Trophoblast cell (in vitro differentiated cells and primary cell): Measurements from ENCODE around the gene ATAD3A.

Experiments
- DNase-seq, 2 donors: peaks; one replicate each; pipeline ENCODE4 v3.0.0-alpha.2; 2016
- H2AFZ ChIP-seq: 2 replicates; pipeline ENCODE4 v1.6.1; 2013; ENCODE audit warnings: low read length, moderate library complexity, mild to moderate bottlenecking; ENCODE audit not compliant: insufficient read depth, poor library complexity
- H2AK5ac ChIP-seq: 2 replicates; pipeline ENCODE4 v1.6.1; 2013; ENCODE audit warnings: mild to moderate bottlenecking, low read length
- H2BK120ac ChIP-seq: 2 replicates; pipeline ENCODE4 v1.6.1; 2013; ENCODE audit warnings: low read length, mild to moderate bottlenecking, moderate library complexity; ENCODE audit not compliant: insufficient read depth, poor library complexity
- H2BK12ac ChIP-seq: 2 replicates; pipeline ENCODE4 v1.6.1; 2013; ENCODE audit warnings: mild to moderate bottlenecking, low read length, moderate library complexity
- H2BK5ac ChIP-seq: 2 replicates; pipeline ENCODE4 v1.6.1; 2013; ENCODE audit warnings: low read length, low read depth, moderate library complexity, mild to moderate bottlenecking; ENCODE audit not compliant: poor library complexity
- H3K14ac ChIP-seq: 2 replicates; pipeline ENCODE4 v1.6.1; 2013; ENCODE audit warnings: mild to moderate bottlenecking, low read length
- H3K18ac ChIP-seq: 2 replicates; pipeline ENCODE4 v1.6.1; 2013; ENCODE audit warnings: mild to moderate bottlenecking, low read length
- H3K23ac ChIP-seq: 2 replicates; pipeline ENCODE4 v1.6.1; 2013; ENCODE audit warnings: low read length
- H3K27ac ChIP-seq: 2 replicates; pipeline ENCODE4 v1.5.1; 2013; ENCODE audit warnings: low read depth, mild to moderate bottlenecking, inconsistent platforms, low read length, moderate library complexity
- H3K27me3 ChIP-seq: 2 replicates; pipeline ENCODE4 v1.6.1; 2013; ENCODE audit warnings: inconsistent platforms, mild to moderate bottlenecking, low read length, moderate library complexity; ENCODE audit not compliant: insufficient read depth
- H3K36me3 ChIP-seq, 2 experiments: 1 replicate in 1 of 2; 2 replicates in 1 of 2; pipeline ENCODE4 v1.6.1; 2013; ENCODE audit warnings: low read length in 2 of 2, mild to moderate bottlenecking in 2 of 2, moderate library complexity in 1 of 2; ENCODE audit not compliant: insufficient read depth in 2 of 2, control insufficient read depth in 1 of 2
- H3K4ac ChIP-seq: 2 replicates; pipeline ENCODE4 v1.6.1; 2013; ENCODE audit warnings: low read depth, mild to moderate bottlenecking, low read length, moderate library complexity
- H3K4me1 ChIP-seq, 2 experiments: 1 replicate in 1 of 2; 2 replicates in 1 of 2; pipeline ENCODE4 v1.6.1; 2013; ENCODE audit warnings: low read length in 2 of 2, mild to moderate bottlenecking in 2 of 2, moderate library complexity in 1 of 2; ENCODE audit not compliant: insufficient read depth in 2 of 2, control insufficient read depth in 1 of 2
- H3K4me2 ChIP-seq: 2 replicates; pipeline ENCODE4 v1.6.1; 2013; ENCODE audit warnings: inconsistent platforms, mild to moderate bottlenecking, low read length, moderate library complexity
- H3K4me3 ChIP-seq: 2 replicates; pipeline ENCODE4 v1.5.1; 2013; ENCODE audit warnings: mild to moderate bottlenecking, low read depth, low read length, inconsistent platforms
- H3K79me1 ChIP-seq: one replicate; pipeline ENCODE4 v1.6.1; 2013; ENCODE audit warnings: low read length
- H3K79me2 ChIP-seq: 2 replicates; pipeline ENCODE4 v1.6.1; 2013; ENCODE audit warnings: low read length, mild to moderate bottlenecking; ENCODE audit not compliant: control insufficient read depth, insufficient read depth, poor library complexity
- H3K9ac ChIP-seq: 2 replicates; pipeline ENCODE4 v1.6.1; 2013; ENCODE audit warnings: mild to moderate bottlenecking, low read length
- H3K9me3 ChIP-seq: 2 replicates; pipeline ENCODE4 v1.6.1; 2013; ENCODE audit warnings: low read depth, mild to moderate bottlenecking, control low read depth, inconsistent platforms, low read length; ENCODE audit not compliant: insufficient read depth
- H4K12ac ChIP-seq: 2 replicates; pipeline ENCODE4 v1.6.1; 2013; ENCODE audit warnings: low read depth, mild to moderate bottlenecking, low read length, moderate library complexity
- H4K8ac ChIP-seq: 2 replicates; pipeline ENCODE4 v1.6.1; 2013; ENCODE audit warnings: low read depth, mild to moderate bottlenecking, low read length, moderate library complexity
- H4K91ac ChIP-seq: one replicate; pipeline ENCODE4 v1.6.1; 2013; ENCODE audit warnings: low read depth, mild to moderate bottlenecking, low read length, moderate library complexity
- WGBS: extraction: QIAGEN DNeasy Blood & Tissue Kit; methylation state at CpG from one replicate; pipeline ENCODE4 v1.1.7; 2013; ENCODE audit warnings: missing lambda C conversion rate; ENCODE audit not compliant: insufficient read length, insufficient coverage; ENCODE audit errors: extremely low coverage; 5-methylcytosine and 5-hydroxymethylcytosine counted together

Gene ATAD3A

DNA sequence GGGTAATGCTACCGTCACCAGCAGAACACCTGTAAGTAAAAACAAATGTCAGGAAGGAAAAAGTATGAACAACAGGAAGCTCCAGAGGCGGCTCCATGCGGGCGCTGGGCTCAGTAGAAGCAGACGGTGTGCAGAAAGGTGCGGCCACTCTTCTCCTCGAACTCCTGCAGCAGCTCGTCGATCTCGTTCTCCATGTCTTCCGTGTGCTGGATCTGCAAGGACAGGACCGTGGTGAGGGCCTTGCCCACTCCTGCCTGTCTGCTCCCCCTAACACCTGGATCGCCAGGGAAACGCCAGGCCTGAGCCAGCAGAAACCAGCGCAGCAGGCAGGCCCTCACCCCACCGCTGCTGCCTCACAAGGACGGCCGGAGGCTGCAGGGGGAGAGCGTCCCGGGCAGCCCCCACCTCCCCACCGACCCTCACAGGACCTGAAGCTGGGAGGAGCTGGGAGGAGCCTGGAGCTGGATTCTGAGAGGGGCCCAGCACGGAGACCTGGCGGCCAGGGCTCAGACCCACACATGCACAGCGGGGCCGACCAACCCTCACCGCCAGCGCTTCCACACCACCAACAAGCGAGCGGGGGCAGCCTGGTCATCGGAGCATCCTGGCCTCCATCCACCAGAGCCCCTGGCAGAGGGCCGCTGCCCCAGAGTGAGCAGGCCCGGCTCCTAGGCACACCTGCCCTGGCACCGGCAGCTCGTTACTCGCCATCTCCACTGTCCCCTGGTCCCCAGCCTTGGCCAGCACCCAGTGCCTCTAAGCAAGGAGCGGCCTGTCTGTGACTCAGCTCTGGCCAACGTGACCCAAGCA, 30.2 kb downstream of the ATAD3A start:
- H2BK120ac ChIP-seq: no peak overlapping the region
- WGBS: no CpG with 5 or more reads among the region's 37 CpGs
- H3K36me3 ChIP-seq: peaks cover 50 to 58% of the 10 kb centered on the region in 2 experiments
- H3K14ac ChIP-seq: no peak overlapping the region
- H3K4me1 ChIP-seq: peaks cover 7 to 13% of the 10 kb centered on the region in 2 experiments
- no peaks in the 10 kb centered on the region for H3K9me3 ChIP-seq
- H3K79me1 ChIP-seq: no peaks in the 10 kb centered on the region
- no peaks in the 10 kb centered on the region for H3K79me2 ChIP-seq
- H4K12ac ChIP-seq: no peak overlapping the region
- DNase-seq: no peak
- no peak overlapping the region for H3K27ac ChIP-seq
- no peak overlapping the region for H3K4ac ChIP-seq
- H3K4me3 ChIP-seq: no peak overlapping the region
- H2BK5ac ChIP-seq: no peak overlapping the region
- H3K23ac ChIP-seq: no peak overlapping the region
- no peaks in the 10 kb centered on the region for H3K27me3 ChIP-seq
- H4K91ac ChIP-seq: no peak overlapping the region
- H2AK5ac ChIP-seq: no peak overlapping the region
- H3K18ac ChIP-seq: no peak overlapping the region
- no peak overlapping the region for H3K4me2 ChIP-seq
- no peak overlapping the region for H3K9ac ChIP-seq
- H4K8ac ChIP-seq: no peak overlapping the region
- H2BK12ac ChIP-seq: no peak overlapping the region
- no peak overlapping the region for H2AFZ ChIP-seq

DNA sequence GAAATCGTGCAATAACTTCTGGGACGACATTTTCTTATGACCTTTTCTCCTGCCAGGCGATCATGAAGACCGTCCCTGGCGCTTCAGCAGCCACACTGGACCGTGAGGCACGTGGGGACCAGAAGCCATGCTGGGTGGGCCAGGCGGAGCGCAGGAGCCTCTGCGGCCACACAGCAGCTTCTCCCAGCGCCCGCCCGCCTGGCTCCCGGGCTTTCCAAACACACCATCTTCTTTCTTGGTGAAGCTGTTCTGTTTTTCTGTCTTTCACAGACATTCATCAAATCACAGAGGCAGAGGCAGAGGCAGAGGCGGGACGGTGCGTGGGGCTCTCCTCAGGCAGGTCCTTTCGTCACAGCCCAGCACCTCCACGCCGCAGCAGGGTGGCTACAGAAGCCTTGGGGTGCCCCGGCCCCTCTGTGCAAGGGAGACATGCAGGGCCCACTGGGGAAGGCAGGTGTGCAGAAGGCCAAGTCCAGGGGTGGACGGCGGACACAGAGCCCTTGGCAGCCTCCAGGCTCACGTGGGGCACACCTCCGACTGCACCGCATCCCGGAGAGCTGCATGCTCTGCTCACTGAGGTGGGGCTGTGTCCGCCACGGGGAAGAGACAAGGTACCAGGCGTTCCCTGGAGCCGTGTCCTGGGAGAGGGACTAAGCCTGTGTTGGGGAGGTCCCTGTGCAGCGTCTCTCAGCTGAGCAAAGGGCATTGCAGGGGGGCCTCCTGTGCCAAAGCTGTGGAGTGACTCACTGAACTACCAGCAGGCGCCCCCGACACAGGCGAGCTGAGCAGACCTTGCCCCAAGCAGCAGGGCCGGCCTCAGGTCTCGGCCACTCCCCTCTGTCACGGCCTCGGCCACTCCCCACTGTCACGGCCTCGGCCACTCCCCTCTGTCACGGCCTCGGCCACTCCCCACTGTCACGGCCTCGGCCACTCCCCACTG, 31.1 kb downstream of the ATAD3A start:
- no peak overlapping the region for H3K27ac ChIP-seq
- no peak overlapping the region for H4K12ac ChIP-seq
- H2BK120ac ChIP-seq: no peak overlapping the region
- H3K18ac ChIP-seq: no peak overlapping the region
- H3K4me2 ChIP-seq: no peak overlapping the region
- H3K4me3 ChIP-seq: no peak overlapping the region
- no peak overlapping the region for H3K9ac ChIP-seq
- no peaks in the 10 kb centered on the region for H3K79me2 ChIP-seq
- no CpG with 5 or more reads among the region's 45 CpGs for WGBS
- no peak overlapping the region for H2BK12ac ChIP-seq
- H3K27me3 ChIP-seq: no peaks in the 10 kb centered on the region
- no peak overlapping the region for H4K8ac ChIP-seq
- no peak overlapping the region for H4K91ac ChIP-seq
- H3K79me1 ChIP-seq: no peaks in the 10 kb centered on the region
- H3K14ac ChIP-seq: no peak overlapping the region
- no peak overlapping the region for H2AFZ ChIP-seq
- H3K23ac ChIP-seq: no peak overlapping the region
- peaks cover 7 to 13% of the 10 kb centered on the region in 2 experiments for H3K4me1 ChIP-seq
- H2AK5ac ChIP-seq: no peak overlapping the region
- H3K4ac ChIP-seq: no peak overlapping the region
- DNase-seq: no peak
- H3K36me3 ChIP-seq: peaks cover 58 to 59% of the 10 kb centered on the region in 2 experiments
- H3K9me3 ChIP-seq: no peaks in the 10 kb centered on the region
- no peak overlapping the region for H2BK5ac ChIP-seq

DNA sequence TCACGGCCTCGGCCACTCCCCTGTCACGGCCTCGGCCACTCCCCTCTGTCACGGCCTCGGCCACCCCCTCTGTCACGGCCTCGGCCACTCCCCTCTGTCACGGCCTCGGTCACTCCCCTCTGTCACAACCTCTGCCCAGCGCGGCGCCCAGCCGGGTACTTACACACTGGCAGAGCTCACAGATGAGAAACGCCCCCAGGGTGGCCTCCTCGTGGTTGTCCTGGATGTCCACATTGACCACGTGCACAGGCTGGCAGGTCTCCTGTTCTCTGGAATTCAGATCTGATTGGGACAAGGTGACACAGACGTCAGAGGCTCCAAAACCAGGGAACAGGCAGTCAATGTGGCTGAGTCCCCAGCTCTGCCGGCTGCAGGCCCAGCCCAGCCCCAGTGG, 31.7 kb downstream of the ATAD3A start:
- no peaks in the 10 kb centered on the region for H3K27me3 ChIP-seq
- H3K4me2 ChIP-seq: no peak overlapping the region
- no CpG with 5 or more reads among the region's 19 CpGs for WGBS
- no peak overlapping the region for H2BK12ac ChIP-seq
- no peak overlapping the region for H3K14ac ChIP-seq
- no peak overlapping the region for H3K18ac ChIP-seq
- no peak overlapping the region for H3K9ac ChIP-seq
- peaks cover 7 to 13% of the 10 kb centered on the region in 2 experiments for H3K4me1 ChIP-seq
- H3K79me1 ChIP-seq: no peaks in the 10 kb centered on the region
- no peak overlapping the region for H4K12ac ChIP-seq
- H2BK120ac ChIP-seq: no peak overlapping the region
- H4K91ac ChIP-seq: no peak overlapping the region
- H2AFZ ChIP-seq: no peak overlapping the region
- no peaks in the 10 kb centered on the region for H3K79me2 ChIP-seq
- no peak overlapping the region for H3K4me3 ChIP-seq
- H4K8ac ChIP-seq: no peak overlapping the region
- peaks cover 58 to 61% of the 10 kb centered on the region in 2 experiments for H3K36me3 ChIP-seq
- H3K4ac ChIP-seq: no peak overlapping the region
- peak in 1 of 2 donors; percentile 17 for DNase-seq
- H3K23ac ChIP-seq: no peak overlapping the region
- H3K9me3 ChIP-seq: no peaks in the 10 kb centered on the region
- no peak overlapping the region for H2AK5ac ChIP-seq
- H3K27ac ChIP-seq: no peak overlapping the region
- H2BK5ac ChIP-seq: no peak overlapping the region

GRCh38 chr1:1544544-1544943, 32.6 kb downstream of the ATAD3A start:
- Histone ChIP-seq H2BK120ac (no peak overlapping the region), H3K4me2 (no peak overlapping the region), H3K9ac (no peak overlapping the region), H3K79me2 (no peaks in the 10 kb centered on the region), H2AK5ac (no peak overlapping the region), H3K27me3 (no peaks in the 10 kb centered on the region), H2AFZ (no peak overlapping the region), H3K4me1 (peaks cover 4 to 7% of the 10 kb centered on the region in 2 experiments), H2BK5ac (no peak overlapping the region), H3K14ac (no peak overlapping the region), H3K27ac (no peak overlapping the region), H3K79me1 (no peaks in the 10 kb centered on the region), H4K91ac (no peak overlapping the region), H3K23ac (no peak overlapping the region), H3K4me3 (no peak overlapping the region), H3K18ac (no peak overlapping the region), H4K12ac (no peak overlapping the region), H2BK12ac (no peak overlapping the region), H3K36me3 (peaks cover 60 to 63% of the 10 kb centered on the region in 2 experiments), H4K8ac (no peak overlapping the region), H3K4ac (no peak overlapping the region), H3K9me3 (no peaks in the 10 kb centered on the region)
- no peak for DNase-seq
- no CpG with 5 or more reads among the region's 10 CpGs for WGBS
